Erythroblast (primary cell): Measurements from ENCODE around the gene RERE.
"Not testable (repeated sequence)": the region's sequence is repeated elsewhere in the genome, so short reads cannot be mapped to it uniquely, and the experiment has no call there.

Source experiments
- GATA1 ChIP-seq: IDR thresholded peaks from 2 replicates; pipeline ENCODE4 v1.6.1; 2011; ENCODE audit warnings: low read depth, mild to moderate bottlenecking, control low read depth, low read length, moderate library complexity
- POLR2A ChIP-seq: IDR thresholded peaks from 2 replicates; pipeline ENCODE4 v1.6.1; 2011; ENCODE audit warnings: mild to moderate bottlenecking, low read length

- TF ChIP-seq POLR2A, GATA1: not testable (repeated sequence)
Observed at GRCh38 chr1:8619917-8620502, 197.4 kb downstream of the RERE start.
